ENCODE data around the gene HIPK4.
"Not testable (repeated sequence)": the region's sequence is repeated elsewhere in the genome, so short reads cannot be mapped to it uniquely, and the experiment has no call there.

The HIPK4 gene

GRCh38 chr19:40376286-40376862, 13.6 kb downstream of the HIPK4 start:
- H3K36me3 ChIP-seq (ENCODE audit: low read depth) = peaks cover 3% of the 10 kb centered on the region; the same call in 1 of the 2 replicates

GRCh38 chr19:40374084-40374483, 15.9 kb downstream of the HIPK4 start:
- Histone ChIP-seq H3K4me1 (ENCODE audit: insufficient read depth, poor library complexity, severe bottlenecking) (no peaks in the 10 kb centered on the region), H3K9me3 (ENCODE audit: severe bottlenecking) (no peaks in the 10 kb centered on the region), H3K27me3 (ENCODE audit: insufficient read depth, poor library complexity, severe bottlenecking) (no peaks in the 10 kb centered on the region), H3K36me3 (ENCODE audit: low read depth) (peaks cover 3% of the 10 kb centered on the region; the same call in 1 of the 2 replicates), H3K4me3 (ENCODE audit: severe bottlenecking) (no peak overlapping the region), H3K27ac (ENCODE audit: poor library complexity, severe bottlenecking) (no peak overlapping the region)
- no peak for ATAC-seq (ENCODE audit: low read depth)
- no peak for TF ChIP-seq CTCF (IDR thresholded peaks at IDR 0.05; ENCODE audit: poor library complexity, severe bottlenecking)
- DNase-seq (ENCODE audit: low spot score) = no peak

More at GRCh38 chr19:40376286-40376862, 13.6 kb downstream of the HIPK4 start:
- no peak for ATAC-seq (ENCODE audit: low read depth)
- no peak for DNase-seq (ENCODE audit: low spot score)
- no peak for TF ChIP-seq CTCF (IDR thresholded peaks at IDR 0.05; ENCODE audit: poor library complexity, severe bottlenecking)
- no peak overlapping the region for H3K27ac ChIP-seq (ENCODE audit: poor library complexity, severe bottlenecking)
- no peaks in the 10 kb centered on the region for H3K4me1 ChIP-seq (ENCODE audit: insufficient read depth, poor library complexity, severe bottlenecking)
- H3K9me3 ChIP-seq (ENCODE audit: severe bottlenecking) = no peaks in the 10 kb centered on the region
- H3K27me3 ChIP-seq (ENCODE audit: insufficient read depth, poor library complexity, severe bottlenecking) = no peaks in the 10 kb centered on the region
- no peak overlapping the region for H3K4me3 ChIP-seq (ENCODE audit: severe bottlenecking)

- Histone ChIP-seq H3K36me3 (ENCODE audit: low read depth) (peaks cover 12% of the 10 kb centered on the region), H3K4me3 (ENCODE audit: severe bottlenecking) (no peak overlapping the region), H3K4me1 (ENCODE audit: insufficient read depth, poor library complexity, severe bottlenecking) (no peaks in the 10 kb centered on the region), H3K9me3 (ENCODE audit: severe bottlenecking) (no peaks in the 10 kb centered on the region), H3K27me3 (ENCODE audit: insufficient read depth, poor library complexity, severe bottlenecking) (no peaks in the 10 kb centered on the region), H3K27ac (ENCODE audit: poor library complexity, severe bottlenecking) (no peak overlapping the region)
- no peak for DNase-seq (ENCODE audit: low spot score)
- TF ChIP-seq CTCF (IDR thresholded peaks at IDR 0.05; ENCODE audit: poor library complexity, severe bottlenecking) = no peak
- ATAC-seq (ENCODE audit: low read depth) = no peak
Observed at GRCh38 chr19:40371802-40372122, 18.2 kb downstream of the HIPK4 start.

GRCh38 chr19:40370997-40371801, 18.8 kb downstream of the HIPK4 start:
- Histone ChIP-seq H3K4me3 (ENCODE audit: severe bottlenecking) (no peak overlapping the region), H3K27me3 (ENCODE audit: insufficient read depth, poor library complexity, severe bottlenecking) (no peaks in the 10 kb centered on the region), H3K36me3 (ENCODE audit: low read depth) (peaks cover 18% of the 10 kb centered on the region), H3K27ac (ENCODE audit: poor library complexity, severe bottlenecking) (no peak overlapping the region), H3K9me3 (ENCODE audit: severe bottlenecking) (no peaks in the 10 kb centered on the region), H3K4me1 (ENCODE audit: insufficient read depth, poor library complexity, severe bottlenecking) (no peaks in the 10 kb centered on the region)
- TF ChIP-seq CTCF (IDR thresholded peaks at IDR 0.05; ENCODE audit: poor library complexity, severe bottlenecking) = no peak
- no peak for ATAC-seq (ENCODE audit: low read depth)
- no peak for DNase-seq (ENCODE audit: low spot score)

- not testable (repeated sequence) for H3K27me3 ChIP-seq (ENCODE audit: insufficient read depth, poor library complexity, severe bottlenecking); H3K4me3 ChIP-seq (ENCODE audit: severe bottlenecking); ATAC-seq (ENCODE audit: low read depth); H3K27ac ChIP-seq (ENCODE audit: poor library complexity, severe bottlenecking); H3K9me3 ChIP-seq (ENCODE audit: severe bottlenecking); H3K4me1 ChIP-seq (ENCODE audit: insufficient read depth, poor library complexity, severe bottlenecking); DNase-seq (ENCODE audit: low spot score)
- peaks cover 18% of the 10 kb centered on the region for H3K36me3 ChIP-seq (ENCODE audit: low read depth)
Observed at GRCh38 chr19:40370253-40370652, 19.7 kb downstream of the HIPK4 start.
